ENCODE data around the gene NDFIP2.

DNA sequence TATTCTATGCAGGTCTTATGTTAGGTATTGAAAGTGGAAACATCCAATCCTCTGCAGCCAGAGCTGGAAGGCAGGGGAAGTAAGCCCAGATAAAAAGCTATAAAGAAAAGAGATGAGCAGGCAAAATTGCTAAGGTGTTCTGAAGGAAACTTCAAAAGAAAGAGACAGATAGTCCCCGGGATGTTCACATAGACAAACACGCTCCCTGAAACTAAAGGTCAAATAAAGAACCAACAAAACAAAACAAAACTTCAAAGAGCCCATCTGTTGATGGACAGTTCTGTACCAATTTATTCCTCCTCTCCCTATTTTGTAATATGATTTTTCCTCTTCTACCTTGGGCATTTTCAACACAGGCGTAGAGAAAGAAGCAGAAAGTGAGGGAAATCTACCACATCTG is 11.3 kb upstream of the NDFIP2 start:
- TF ChIP-seq, protein P1, sequence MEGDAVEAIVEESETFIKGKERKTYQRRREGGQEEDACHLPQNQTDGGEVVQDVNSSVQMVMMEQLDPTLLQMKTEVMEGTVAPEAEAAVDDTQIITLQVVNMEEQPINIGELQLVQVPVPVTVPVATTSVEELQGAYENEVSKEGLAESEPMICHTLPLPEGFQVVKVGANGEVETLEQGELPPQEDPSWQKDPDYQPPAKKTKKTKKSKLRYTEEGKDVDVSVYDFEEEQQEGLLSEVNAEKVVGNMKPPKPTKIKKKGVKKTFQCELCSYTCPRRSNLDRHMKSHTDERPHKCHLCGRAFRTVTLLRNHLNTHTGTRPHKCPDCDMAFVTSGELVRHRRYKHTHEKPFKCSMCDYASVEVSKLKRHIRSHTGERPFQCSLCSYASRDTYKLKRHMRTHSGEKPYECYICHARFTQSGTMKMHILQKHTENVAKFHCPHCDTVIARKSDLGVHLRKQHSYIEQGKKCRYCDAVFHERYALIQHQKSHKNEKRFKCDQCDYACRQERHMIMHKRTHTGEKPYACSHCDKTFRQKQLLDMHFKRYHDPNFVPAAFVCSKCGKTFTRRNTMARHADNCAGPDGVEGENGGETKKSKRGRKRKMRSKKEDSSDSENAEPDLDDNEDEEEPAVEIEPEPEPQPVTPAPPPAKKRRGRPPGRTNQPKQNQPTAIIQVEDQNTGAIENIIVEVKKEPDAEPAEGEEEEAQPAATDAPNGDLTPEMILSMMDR (IDR thresholded peaks at IDR 0.05; ENCODE audit: insufficient read depth, low read length): no peak
- TF ChIP-seq, protein P2, sequence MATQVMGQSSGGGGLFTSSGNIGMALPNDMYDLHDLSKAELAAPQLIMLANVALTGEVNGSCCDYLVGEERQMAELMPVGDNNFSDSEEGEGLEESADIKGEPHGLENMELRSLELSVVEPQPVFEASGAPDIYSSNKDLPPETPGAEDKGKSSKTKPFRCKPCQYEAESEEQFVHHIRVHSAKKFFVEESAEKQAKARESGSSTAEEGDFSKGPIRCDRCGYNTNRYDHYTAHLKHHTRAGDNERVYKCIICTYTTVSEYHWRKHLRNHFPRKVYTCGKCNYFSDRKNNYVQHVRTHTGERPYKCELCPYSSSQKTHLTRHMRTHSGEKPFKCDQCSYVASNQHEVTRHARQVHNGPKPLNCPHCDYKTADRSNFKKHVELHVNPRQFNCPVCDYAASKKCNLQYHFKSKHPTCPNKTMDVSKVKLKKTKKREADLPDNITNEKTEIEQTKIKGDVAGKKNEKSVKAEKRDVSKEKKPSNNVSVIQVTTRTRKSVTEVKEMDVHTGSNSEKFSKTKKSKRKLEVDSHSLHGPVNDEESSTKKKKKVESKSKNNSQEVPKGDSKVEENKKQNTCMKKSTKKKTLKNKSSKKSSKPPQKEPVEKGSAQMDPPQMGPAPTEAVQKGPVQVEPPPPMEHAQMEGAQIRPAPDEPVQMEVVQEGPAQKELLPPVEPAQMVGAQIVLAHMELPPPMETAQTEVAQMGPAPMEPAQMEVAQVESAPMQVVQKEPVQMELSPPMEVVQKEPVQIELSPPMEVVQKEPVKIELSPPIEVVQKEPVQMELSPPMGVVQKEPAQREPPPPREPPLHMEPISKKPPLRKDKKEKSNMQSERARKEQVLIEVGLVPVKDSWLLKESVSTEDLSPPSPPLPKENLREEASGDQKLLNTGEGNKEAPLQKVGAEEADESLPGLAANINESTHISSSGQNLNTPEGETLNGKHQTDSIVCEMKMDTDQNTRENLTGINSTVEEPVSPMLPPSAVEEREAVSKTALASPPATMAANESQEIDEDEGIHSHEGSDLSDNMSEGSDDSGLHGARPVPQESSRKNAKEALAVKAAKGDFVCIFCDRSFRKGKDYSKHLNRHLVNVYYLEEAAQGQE (IDR thresholded peaks at IDR 0.05; ENCODE audit: insufficient replicate concordance, low read depth): no peak

Data from HL-60 (cell line).